WTC11 (cell line): Measurements from ENCODE around the gene ATP6V1F. TPM values are rescaled to one million over a fixed set of nuclear protein-coding genes. Genes with fewer than 3 reads are reported as not detected.

Experiments used
- ATAC-seq: fragments of 200-7000 bp; cut with Tn5 transposase; 2 replicates; pipeline ENCODE4 v1.10.0; 2021; ENCODE audit warnings: mild to moderate bottlenecking, moderate library complexity
- CTCF ChIA-PET: fragments of 300-600 bp; sonication (Branson Sonifier 250); formaldehyde crosslinking; loops from one replicate; lab custom pipeline; 2021; ENCODE audit warnings: antibody characterized with exemption; lab: Charles Lee
- POLR2A ChIA-PET: fragments of 350-600 bp; sonication (Branson Sonifier 250); formaldehyde crosslinking; loops from one replicate; lab custom pipeline; 2021; ENCODE audit warnings: antibody characterized with exemption; lab: Charles Lee
- DNase-seq: peaks from one replicate; pipeline ENCODE4 v3.0.0; 2021; ENCODE audit warnings: low spot score
- H3K27ac Mint-ChIP-seq: 2 replicates; pipeline ENCODE4 v1.8.0; 2021; ENCODE audit warnings: mixed read lengths
- H3K27me3 Mint-ChIP-seq: 2 replicates; pipeline ENCODE4 v1.8.0; 2021; ENCODE audit warnings: low read depth, mild to moderate bottlenecking, moderate library complexity, mixed read lengths
- H3K36me3 Mint-ChIP-seq: 2 replicates; pipeline ENCODE4 v1.8.0; 2021; ENCODE audit warnings: mixed read lengths
- H3K4me1 Mint-ChIP-seq: 2 replicates; pipeline ENCODE4 v1.8.0; 2022; ENCODE audit warnings: mixed read lengths
- H3K4me3 Mint-ChIP-seq: 2 replicates; pipeline ENCODE4 v1.8.0; 2021; ENCODE audit warnings: mild to moderate bottlenecking, moderate library complexity, mixed read lengths
- H3K9me3 Mint-ChIP-seq: 2 replicates; pipeline ENCODE4 v1.8.0; 2021; ENCODE audit warnings: mixed read lengths
- CDX4 ChIP-seq: fragments of 250-450 bp; sonication (Bioruptor Pico); IDR thresholded peaks from 2 replicates; pipeline ENCODE4 v1.9.0; 2021; ENCODE audit warnings: moderate library complexity, mild to moderate bottlenecking, inconsistent platforms, borderline replicate concordance
- CREB1 ChIP-seq: sonication (generic); formaldehyde crosslinking; IDR thresholded peaks from 2 replicates; pipeline ENCODE4 v1.8.0; 2023; ENCODE audit warnings: mild to moderate bottlenecking, missing genetic modification reagents
- CREM ChIP-seq: sonication (generic); formaldehyde crosslinking; IDR thresholded peaks from 2 replicates; pipeline ENCODE4 v1.8.1; 2022; ENCODE audit warnings: mild to moderate bottlenecking, missing genetic modification reagents, moderate library complexity
- ESRRA ChIP-seq: sonication (generic); formaldehyde crosslinking; IDR thresholded peaks from 2 replicates; pipeline ENCODE4 v1.8.1; 2022; ENCODE audit warnings: mild to moderate bottlenecking, missing genetic modification reagents, borderline replicate concordance
- FOXJ3 ChIP-seq: sonication (generic); formaldehyde crosslinking; IDR thresholded peaks from 2 replicates; pipeline ENCODE4 v1.9.0; 2021; ENCODE audit warnings: missing genetic modification reagents, mild to moderate bottlenecking, borderline replicate concordance
- FOXP4 ChIP-seq: sonication (generic); formaldehyde crosslinking; IDR thresholded peaks from 2 replicates; pipeline ENCODE4 v1.8.0; 2022; ENCODE audit warnings: mild to moderate bottlenecking, missing genetic modification reagents
- HMGA2 ChIP-seq: fragments of 250-450 bp; sonication (Bioruptor Pico); IDR thresholded peaks from 2 replicates; pipeline ENCODE4 v1.4.0; 2021; ENCODE audit warnings: mild to moderate bottlenecking, moderate library complexity
- IRF1 ChIP-seq: sonication (generic); formaldehyde crosslinking; IDR thresholded peaks from 2 replicates; pipeline ENCODE4 v1.8.0; 2023; ENCODE audit warnings: missing genetic modification reagents
- IRF2 ChIP-seq: sonication (generic); formaldehyde crosslinking; IDR thresholded peaks from 2 replicates; pipeline ENCODE4 v1.8.0; 2022; ENCODE audit warnings: low read depth, missing genetic modification reagents, borderline replicate concordance
- PRRX2 ChIP-seq: fragments of 250-450 bp; sonication (Bioruptor Pico); IDR thresholded peaks from 2 replicates; pipeline ENCODE4 v1.8.0; 2021; ENCODE audit warnings: mild to moderate bottlenecking
- RORB ChIP-seq: fragments of 250-450 bp; sonication (Bioruptor Pico); IDR thresholded peaks from 2 replicates; pipeline ENCODE4 v1.9.0; 2021; ENCODE audit warnings: mild to moderate bottlenecking
- STAT6 ChIP-seq: sonication (generic); formaldehyde crosslinking; conservative IDR thresholded peaks from 2 replicates; pipeline ENCODE4 v1.8.1; 2023; ENCODE audit warnings: mild to moderate bottlenecking, low read depth, missing genetic modification reagents, moderate library complexity
- USF1 ChIP-seq: sonication (generic); formaldehyde crosslinking; IDR thresholded peaks from 2 replicates; pipeline ENCODE4 v1.8.0; 2022; ENCODE audit warnings: mild to moderate bottlenecking, missing genetic modification reagents
- USF2 ChIP-seq: sonication (generic); formaldehyde crosslinking; IDR thresholded peaks from 2 replicates; pipeline ENCODE4 v1.8.1; 2023; ENCODE audit warnings: mild to moderate bottlenecking, missing genetic modification reagents, moderate library complexity
- ZNF121 ChIP-seq: sonication (generic); formaldehyde crosslinking; IDR thresholded peaks from 2 replicates; pipeline ENCODE4 v1.8.0; 2023; ENCODE audit warnings: missing genetic modification reagents
- ZNF219 ChIP-seq: sonication (generic); formaldehyde crosslinking; IDR thresholded peaks from 2 replicates; pipeline ENCODE4 v1.8.0; 2023; ENCODE audit warnings: missing genetic modification reagents, mild to moderate bottlenecking, borderline replicate concordance
- ZNF263 ChIP-seq: sonication (generic); formaldehyde crosslinking; IDR thresholded peaks from 2 replicates; pipeline ENCODE4 v1.8.1; 2022; ENCODE audit warnings: low read depth, mild to moderate bottlenecking, moderate library complexity, missing genetic modification reagents
- total RNA-seq: library from RNA; stranded (reverse); gene quantifications from 3 replicates; pipeline ENCODE4 v1.2.3, GENCODE V29; 2021
- TF ChIP-seq, protein P1 (sequence below): sonication (generic); formaldehyde crosslinking; IDR thresholded peaks from 2 replicates; pipeline ENCODE4 v1.8.1; 2023; ENCODE audit warnings: mild to moderate bottlenecking, missing genetic modification reagents
- TF ChIP-seq, protein P2 (sequence below): sonication (generic); formaldehyde crosslinking; IDR thresholded peaks from 2 replicates; pipeline ENCODE4 v1.8.1; 2023; ENCODE audit warnings: mild to moderate bottlenecking, missing genetic modification reagents, borderline replicate concordance

Gene ATP6V1F
- total RNA-seq, 1 experiment from 2014 or later, result 117 TPM

- TF ChIP-seq USF2 (CRISPR knock-in tag), result no peak
Measured at GRCh38 chr7:128838981-128839731, 23.5 kb upstream of the ATP6V1F start (continued).

GRCh38 chr7:128839751-128840177, 22.9 kb upstream of the ATP6V1F start:
- DNase-seq, result no peak
- Mint-ChIP-seq H3K27ac (no peak overlapping the region), H3K4me3 (no peak overlapping the region), H3K4me1 (peaks cover 8% of the 10 kb centered on the region), H3K36me3 (no peaks in the 10 kb centered on the region), H3K9me3 (no peaks in the 10 kb centered on the region), H3K27me3 (no peaks in the 10 kb centered on the region; the same call in 1 of the 2 replicates)
- CTCF ChIA-PET, result interaction anchor here (1.0 to 3.5 kb wide), 3 partner anchors 7 to 44 kb away, joined by 3 to 97 read pairs (median 22); no protein-coding TSS in a partner anchor
- ATAC-seq, result no peak
- POLR2A ChIA-PET, result no interaction called here
- TF ChIP-seq IRF1, result no peak
- no peak for TF ChIP-seq CREB1 (CRISPR knock-in tag)
- TF ChIP-seq ZNF219 (CRISPR knock-in tag), result no peak
- TF ChIP-seq STAT6 (CRISPR knock-in tag), result no peak
- TF ChIP-seq CDX4 (CRISPR knock-in tag), result no peak
- TF ChIP-seq CREM (CRISPR knock-in tag), result no peak
- TF ChIP-seq FOXJ3 (CRISPR knock-in tag), result no peak
- no peak for TF ChIP-seq PRRX2 (CRISPR knock-in tag)
- TF ChIP-seq RORB, result no peak
- TF ChIP-seq HMGA2, result no peak
- TF ChIP-seq IRF2, result no peak
- no peak for TF ChIP-seq ESRRA (CRISPR knock-in tag)
- TF ChIP-seq ZNF263 (CRISPR knock-in tag), result no peak
- TF ChIP-seq ZNF121 (CRISPR knock-in tag), result no peak
- TF ChIP-seq FOXP4 (CRISPR knock-in tag), result no peak
- TF ChIP-seq, protein P1, sequence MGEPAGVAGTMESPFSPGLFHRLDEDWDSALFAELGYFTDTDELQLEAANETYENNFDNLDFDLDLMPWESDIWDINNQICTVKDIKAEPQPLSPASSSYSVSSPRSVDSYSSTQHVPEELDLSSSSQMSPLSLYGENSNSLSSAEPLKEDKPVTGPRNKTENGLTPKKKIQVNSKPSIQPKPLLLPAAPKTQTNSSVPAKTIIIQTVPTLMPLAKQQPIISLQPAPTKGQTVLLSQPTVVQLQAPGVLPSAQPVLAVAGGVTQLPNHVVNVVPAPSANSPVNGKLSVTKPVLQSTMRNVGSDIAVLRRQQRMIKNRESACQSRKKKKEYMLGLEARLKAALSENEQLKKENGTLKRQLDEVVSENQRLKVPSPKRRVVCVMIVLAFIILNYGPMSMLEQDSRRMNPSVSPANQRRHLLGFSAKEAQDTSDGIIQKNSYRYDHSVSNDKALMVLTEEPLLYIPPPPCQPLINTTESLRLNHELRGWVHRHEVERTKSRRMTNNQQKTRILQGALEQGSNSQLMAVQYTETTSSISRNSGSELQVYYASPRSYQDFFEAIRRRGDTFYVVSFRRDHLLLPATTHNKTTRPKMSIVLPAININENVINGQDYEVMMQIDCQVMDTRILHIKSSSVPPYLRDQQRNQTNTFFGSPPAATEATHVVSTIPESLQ, result no peak
- TF ChIP-seq USF1, result no peak
- TF ChIP-seq, protein P2, sequence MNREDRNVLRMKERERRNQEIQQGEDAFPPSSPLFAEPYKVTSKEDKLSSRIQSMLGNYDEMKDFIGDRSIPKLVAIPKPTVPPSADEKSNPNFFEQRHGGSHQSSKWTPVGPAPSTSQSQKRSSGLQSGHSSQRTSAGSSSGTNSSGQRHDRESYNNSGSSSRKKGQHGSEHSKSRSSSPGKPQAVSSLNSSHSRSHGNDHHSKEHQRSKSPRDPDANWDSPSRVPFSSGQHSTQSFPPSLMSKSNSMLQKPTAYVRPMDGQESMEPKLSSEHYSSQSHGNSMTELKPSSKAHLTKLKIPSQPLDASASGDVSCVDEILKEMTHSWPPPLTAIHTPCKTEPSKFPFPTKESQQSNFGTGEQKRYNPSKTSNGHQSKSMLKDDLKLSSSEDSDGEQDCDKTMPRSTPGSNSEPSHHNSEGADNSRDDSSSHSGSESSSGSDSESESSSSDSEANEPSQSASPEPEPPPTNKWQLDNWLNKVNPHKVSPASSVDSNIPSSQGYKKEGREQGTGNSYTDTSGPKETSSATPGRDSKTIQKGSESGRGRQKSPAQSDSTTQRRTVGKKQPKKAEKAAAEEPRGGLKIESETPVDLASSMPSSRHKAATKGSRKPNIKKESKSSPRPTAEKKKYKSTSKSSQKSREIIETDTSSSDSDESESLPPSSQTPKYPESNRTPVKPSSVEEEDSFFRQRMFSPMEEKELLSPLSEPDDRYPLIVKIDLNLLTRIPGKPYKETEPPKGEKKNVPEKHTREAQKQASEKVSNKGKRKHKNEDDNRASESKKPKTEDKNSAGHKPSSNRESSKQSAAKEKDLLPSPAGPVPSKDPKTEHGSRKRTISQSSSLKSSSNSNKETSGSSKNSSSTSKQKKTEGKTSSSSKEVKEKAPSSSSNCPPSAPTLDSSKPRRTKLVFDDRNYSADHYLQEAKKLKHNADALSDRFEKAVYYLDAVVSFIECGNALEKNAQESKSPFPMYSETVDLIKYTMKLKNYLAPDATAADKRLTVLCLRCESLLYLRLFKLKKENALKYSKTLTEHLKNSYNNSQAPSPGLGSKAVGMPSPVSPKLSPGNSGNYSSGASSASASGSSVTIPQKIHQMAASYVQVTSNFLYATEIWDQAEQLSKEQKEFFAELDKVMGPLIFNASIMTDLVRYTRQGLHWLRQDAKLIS (CRISPR knock-in tag), result no peak
